Small intestine (tissue), 7 donors: ENCODE measurements around the gene NSDHL. TPM values are rescaled to one million over a fixed set of nuclear protein-coding genes. Genes with fewer than 3 reads are reported as not detected.

Experiments
- DNase-seq, 2 donors: peaks; one replicate each; pipeline versions ENCODE4 v3.0.0 to v3.0.0-alpha.2; 2013
- FAIRE-seq: peaks from 2 replicates; lab custom pipeline; 2012; peaks lifted over from hg19 to GRCh38; lab: Jason Lieb, UNC
- H3K27ac ChIP-seq, 3 donors: one replicate each; pipeline ENCODE4 v1.5.1; 2013; ENCODE audit warnings: low read length in 2 of 3, mild to moderate bottlenecking in 2 of 3, control low read depth in 1 of 3, inconsistent platforms in 1 of 3, low read depth in 1 of 3, moderate library complexity in 1 of 3
- H3K27me3 ChIP-seq, 3 donors: one replicate each; pipeline ENCODE4 v1.6.1; 2013; ENCODE audit warnings: low read length in 3 of 3, inconsistent platforms in 1 of 3; ENCODE audit not compliant: control insufficient read depth in 3 of 3, insufficient read depth in 3 of 3
- H3K36me3 ChIP-seq, 3 donors: one replicate each; pipeline ENCODE4 v1.6.1; 2013; ENCODE audit warnings: low read length in 3 of 3, inconsistent platforms in 1 of 3, low read depth in 1 of 3, mild to moderate bottlenecking in 1 of 3, moderate library complexity in 1 of 3; ENCODE audit not compliant: control insufficient read depth in 3 of 3, insufficient read depth in 2 of 3
- H3K4me1 ChIP-seq, 3 donors: one replicate each; pipeline ENCODE4 v1.6.1; 2013; ENCODE audit warnings: low read length in 2 of 3, inconsistent platforms in 1 of 3, low read depth in 1 of 3, mild to moderate bottlenecking in 1 of 3, moderate library complexity in 1 of 3; ENCODE audit not compliant: control insufficient read depth in 3 of 3, insufficient read depth in 2 of 3
- H3K4me3 ChIP-seq, 3 donors: one replicate each; pipeline ENCODE4 v1.5.1; 2013; ENCODE audit warnings: low read length in 3 of 3, control low read depth in 1 of 3, inconsistent platforms in 1 of 3, low read depth in 1 of 3, mild to moderate bottlenecking in 1 of 3, moderate library complexity in 1 of 3
- H3K9me3 ChIP-seq, 2 donors: one replicate each; pipeline ENCODE4 v1.6.1; 2013; ENCODE audit warnings: low read depth in 1 of 2, low read length in 1 of 2; ENCODE audit not compliant: control insufficient read depth in 2 of 2, insufficient read depth in 1 of 2
- WGBS, 3 donors: extraction: QIAGEN DNeasy Blood & Tissue Kit; methylation state at CpG; one replicate each; pipeline ENCODE4 v1.1.7; 2013; 5-methylcytosine and 5-hydroxymethylcytosine counted together
- polyA plus RNA-seq, 4 donors: library from polyadenylated mRNA; stranded (reverse) in 3 of 4; unstranded in 1 of 4; fragments of 200-250 nt in 3 of 4; fragments of 120-200 nt in 1 of 4; gene quantifications; one replicate each; pipeline versions ENCODE4 v1.2.1 to v1.2.3, GENCODE V29; 2013
- donor health status: healthy with polysubstance abuse.
- donor health status: control.
- donor health status: control.
- donor health status: Bipolar disorder and iron deficiency.
- donor health status: healthy.

The NSDHL gene
- polyA plus RNA-seq, 4 donors = 13.8 to 28.4 (median 19.9) TPM

DNA sequence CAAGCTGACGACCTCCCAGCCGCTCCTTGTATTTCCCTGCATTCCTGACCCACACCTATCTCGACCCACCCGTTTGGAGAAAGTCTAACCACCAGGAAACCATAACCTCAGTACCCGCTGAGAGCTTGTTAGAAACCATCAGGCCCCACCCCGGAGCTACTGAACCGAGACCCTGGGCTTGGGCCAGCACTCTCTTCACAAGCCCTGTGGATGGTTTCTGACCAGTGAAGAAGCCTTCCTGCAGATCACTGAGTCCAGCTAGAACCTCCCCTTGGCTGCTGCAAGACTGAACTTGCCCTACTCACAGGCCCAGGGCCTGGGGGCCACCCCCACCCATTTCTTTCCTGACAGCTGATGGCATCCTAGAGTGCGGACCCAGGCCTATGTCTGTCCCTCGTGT lies 40.4 kb downstream of the NSDHL start:
- no peak for FAIRE-seq

DNA sequence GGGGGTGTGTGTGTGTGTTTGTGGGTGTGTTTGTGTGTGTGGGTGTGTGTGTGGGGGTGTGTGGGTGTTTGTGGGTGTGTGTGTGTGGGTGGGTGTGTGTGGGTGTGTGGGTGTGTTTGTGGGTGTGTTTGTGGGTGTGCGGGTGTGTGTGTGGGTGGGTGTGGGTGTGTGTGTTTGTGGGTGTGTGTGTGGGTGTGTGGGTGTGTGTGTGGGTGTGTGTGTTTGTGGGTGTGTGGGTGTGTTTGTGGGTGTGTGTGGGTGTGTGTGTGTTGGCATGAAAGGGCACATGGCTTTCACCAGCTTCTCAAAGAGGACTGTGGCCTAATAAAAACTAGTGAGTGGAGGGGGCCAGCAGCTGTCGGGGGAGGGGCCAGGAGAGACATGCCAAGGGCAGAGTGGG lies 41.7 kb downstream of the NSDHL start:
- Histone ChIP-seq H3K4me3 (no peak overlapping the region), H3K27me3 (no peaks in the 10 kb centered on the region), H3K4me1 (no peaks in the 10 kb centered on the region), H3K27ac (no peak overlapping the region), H3K36me3 (peaks cover 0 to 27% (median 3%) of the 10 kb centered on the region in 3 donors), H3K9me3 (no peaks in the 10 kb centered on the region)
- DNase-seq (no peak), FAIRE-seq (no peak)
- 45 to 86% (median 73%) methylated on average over 1 to 2 of the region's 2 CpGs for WGBS, 3 donors

More for the DNA sequence above, 40.4 kb downstream of the NSDHL start:
- no peaks in the 10 kb centered on the region for H3K9me3 ChIP-seq
- H3K4me3 ChIP-seq = no peak overlapping the region
- H3K27me3 ChIP-seq = no peaks in the 10 kb centered on the region
- H3K27ac ChIP-seq = no peak overlapping the region
- H3K4me1 ChIP-seq = no peaks in the 10 kb centered on the region
- H3K36me3 ChIP-seq = peaks cover 0 to 39% (median 3%) of the 10 kb centered on the region in 3 donors
- no peak for DNase-seq
- WGBS, 3 donors = 71 to 84% (median 79%) methylated on average over 8 to 9 of the region's 9 CpGs

DNA sequence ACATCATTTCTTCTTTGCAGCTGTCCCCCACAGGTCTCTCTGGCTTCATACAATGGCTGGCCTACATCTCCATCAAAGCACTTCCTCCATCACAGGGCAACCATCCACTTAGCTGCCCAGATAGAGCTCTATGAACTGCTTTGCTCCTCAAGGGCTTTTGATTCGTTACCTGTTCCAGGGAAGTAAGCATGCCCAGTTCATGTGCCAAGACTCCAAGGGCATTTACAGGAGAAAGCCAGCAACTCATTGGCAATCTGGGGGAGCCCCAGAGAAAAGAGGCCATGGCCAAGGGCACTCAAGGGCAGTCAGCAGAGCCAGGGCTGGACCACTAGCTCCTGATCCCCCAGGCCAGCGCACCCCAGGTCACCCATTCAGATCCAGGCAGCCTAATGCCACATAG lies 42.5 kb downstream of the NSDHL start:
- Histone ChIP-seq H3K4me1 (no peaks in the 10 kb centered on the region), H3K4me3 (no peak overlapping the region), H3K36me3 (peaks cover 0 to 21% (median 3%) of the 10 kb centered on the region in 3 donors), H3K27me3 (no peaks in the 10 kb centered on the region), H3K9me3 (no peaks in the 10 kb centered on the region), H3K27ac (no peak overlapping the region)
- FAIRE-seq (no peak), DNase-seq (no peak)
- WGBS, 3 donors = 71 to 96% (median 90%) methylated on average over 2 of the region's 2 CpGs

DNA sequence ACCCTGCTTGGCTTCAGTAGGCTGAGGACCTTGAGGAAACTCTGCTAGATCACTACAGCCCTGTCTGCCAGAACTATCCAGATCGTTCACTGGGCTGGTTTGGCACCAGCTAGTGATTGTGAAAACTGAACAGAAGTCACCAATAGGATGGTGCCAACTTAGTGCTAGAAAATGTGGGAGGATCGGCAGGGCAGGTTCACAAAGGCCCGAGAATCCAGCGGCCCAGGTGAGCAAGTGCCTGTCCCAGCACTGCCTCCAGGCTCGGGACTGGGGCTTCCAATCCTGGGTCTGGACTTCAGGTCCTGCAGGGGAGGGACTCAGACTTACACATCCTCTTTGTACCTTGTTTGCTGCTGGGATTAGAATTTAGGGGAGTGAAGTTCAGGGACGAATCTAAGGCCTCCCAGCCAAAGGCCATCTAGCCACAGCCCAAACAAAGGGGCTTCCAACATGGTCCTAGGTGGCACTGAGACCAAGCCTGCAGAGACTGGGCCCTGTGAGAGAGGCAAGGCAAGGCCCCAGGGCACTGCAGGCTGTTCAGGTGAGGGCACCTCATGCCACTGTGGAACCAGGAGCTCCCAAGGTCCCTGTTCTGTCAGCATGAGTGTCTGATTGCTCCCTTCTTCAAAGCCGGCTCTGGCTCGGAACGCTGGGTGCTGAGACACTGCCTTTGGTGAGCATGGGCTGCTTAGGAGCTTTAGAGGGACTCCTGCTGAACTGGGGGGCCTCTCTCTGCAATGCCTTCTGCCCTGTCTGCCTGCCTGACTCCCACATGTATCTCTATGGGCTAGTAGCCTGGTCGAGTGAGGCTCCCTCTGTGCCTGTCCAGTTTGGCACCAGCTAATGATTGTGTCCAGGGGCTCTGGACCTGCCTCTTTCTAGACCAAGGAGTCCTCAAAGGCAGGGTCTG lies 46.3 kb downstream of the NSDHL start:
- Histone ChIP-seq H3K27me3 (no peaks in the 10 kb centered on the region), H3K27ac (no peak overlapping the region), H3K9me3 (no peaks in the 10 kb centered on the region), H3K36me3 (no peaks in the 10 kb centered on the region), H3K4me3 (no peak overlapping the region), H3K4me1 (no peaks in the 10 kb centered on the region)
- DNase-seq (no peak), FAIRE-seq (no peak)
- WGBS, 3 donors = 79 to 84% (median 82%) methylated on average over 8 to 10 of the region's 10 CpGs

DNA sequence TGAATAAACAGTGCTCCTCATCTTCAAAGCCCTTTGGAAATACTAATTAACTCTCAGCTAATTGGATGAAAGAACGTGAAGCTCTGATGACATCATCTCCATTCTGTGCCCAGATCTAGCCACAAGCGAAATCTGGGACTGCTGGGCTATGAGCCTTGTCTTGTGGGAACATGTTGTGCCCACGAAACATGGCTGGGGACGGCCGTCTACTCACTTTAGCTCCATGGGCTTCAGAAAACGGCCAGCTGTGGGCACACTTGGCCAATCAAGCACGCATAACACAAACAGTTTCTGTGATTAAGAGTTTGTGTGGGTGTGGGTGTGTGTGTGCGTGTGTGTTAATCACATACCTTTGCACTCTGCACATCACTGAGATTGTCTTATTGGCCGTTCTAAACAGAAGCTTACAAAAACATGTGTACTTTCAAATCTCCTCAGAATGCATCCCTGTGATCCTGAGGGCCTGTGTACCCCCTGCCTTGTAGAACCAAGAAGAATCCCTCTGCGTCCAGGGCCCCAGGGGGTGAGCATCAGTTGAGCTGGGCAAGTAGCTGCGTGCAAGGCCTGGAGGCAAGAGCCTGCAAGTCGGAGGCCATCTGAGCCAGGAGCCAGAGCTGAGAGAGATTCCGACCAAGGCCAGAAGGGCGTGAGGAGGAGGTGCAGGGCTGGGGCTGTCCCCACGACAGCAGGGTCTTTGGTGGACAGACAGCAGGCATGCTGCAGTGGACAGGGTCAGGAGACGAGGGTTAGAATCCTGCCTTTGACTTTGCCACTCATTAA lies 48.3 kb downstream of the NSDHL start:
- Histone ChIP-seq H3K4me1 (no peaks in the 10 kb centered on the region), H3K27me3 (no peaks in the 10 kb centered on the region), H3K9me3 (no peaks in the 10 kb centered on the region), H3K27ac (no peak overlapping the region), H3K4me3 (no peak overlapping the region), H3K36me3 (no peaks in the 10 kb centered on the region)
- DNase-seq = no peak
- 73 to 79% (median 75%) methylated on average over 13 to 16 of the region's 16 CpGs for WGBS, 3 donors
- no peak for FAIRE-seq

DNA sequence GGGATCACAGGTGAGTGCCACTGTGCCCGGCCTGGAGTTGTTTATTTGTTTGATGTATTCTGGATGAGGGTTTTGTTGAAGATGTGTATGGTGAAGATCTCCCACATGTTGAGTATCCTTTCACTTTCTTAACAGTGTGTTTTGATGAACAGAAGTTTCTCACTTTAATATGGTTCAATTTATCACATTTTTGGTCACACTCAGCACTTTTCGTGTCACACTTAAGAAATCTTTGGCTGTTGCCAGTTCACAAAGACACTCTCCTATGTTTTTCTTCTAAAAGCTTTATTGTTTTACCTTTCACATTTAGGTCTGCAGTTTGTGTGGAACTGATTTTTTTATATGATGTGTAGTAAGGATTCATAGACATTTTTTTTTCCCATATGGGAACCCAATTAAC lies 50.4 kb downstream of the NSDHL start:
- H3K4me3 ChIP-seq = no peak overlapping the region
- H3K4me1 ChIP-seq = no peaks in the 10 kb centered on the region
- no peaks in the 10 kb centered on the region for H3K36me3 ChIP-seq
- 62 to 85% (median 83%) methylated on average over 2 of the region's 2 CpGs for whole genome bisulfite sequencing, 3 donors
- no peak for FAIRE-seq
- no peaks in the 10 kb centered on the region for H3K9me3 ChIP-seq
- DNase-seq = no peak
- H3K27me3 ChIP-seq = no peaks in the 10 kb centered on the region
- H3K27ac ChIP-seq = no peak overlapping the region

DNA sequence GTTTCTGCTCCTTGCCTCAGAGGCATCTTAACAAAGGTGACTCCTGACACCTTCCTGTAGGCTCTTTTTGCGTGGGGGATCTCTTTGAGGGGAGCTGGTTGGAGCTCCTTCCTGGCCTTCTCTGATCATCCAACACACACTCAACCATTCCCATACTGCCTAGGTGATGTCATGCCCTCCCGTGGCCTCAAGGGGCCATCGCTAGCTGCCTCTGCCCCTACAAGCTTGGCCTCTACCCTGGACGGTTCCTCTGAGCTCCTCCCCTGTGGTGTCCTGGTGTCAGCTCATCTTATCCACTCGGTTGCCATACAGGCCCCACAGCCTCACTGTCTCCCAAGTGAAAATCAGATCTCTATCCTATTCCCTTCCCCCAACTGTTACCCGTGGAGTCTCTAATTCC lies 53.3 kb downstream of the NSDHL start:
- WGBS, 3 donors = 52 to 66% (median 64%) methylated on average over 5 to 6 of the region's 6 CpGs
- FAIRE-seq (no peak), DNase-seq (no peak)
- no peaks in the 10 kb centered on the region for H3K36me3 ChIP-seq
- H3K9me3 ChIP-seq = no peaks in the 10 kb centered on the region
- no peaks in the 10 kb centered on the region for H3K27me3 ChIP-seq
- H3K4me1 ChIP-seq = no peaks in the 10 kb centered on the region
- H3K4me3 ChIP-seq = no peak overlapping the region
- H3K27ac ChIP-seq = no peak overlapping the region

DNA sequence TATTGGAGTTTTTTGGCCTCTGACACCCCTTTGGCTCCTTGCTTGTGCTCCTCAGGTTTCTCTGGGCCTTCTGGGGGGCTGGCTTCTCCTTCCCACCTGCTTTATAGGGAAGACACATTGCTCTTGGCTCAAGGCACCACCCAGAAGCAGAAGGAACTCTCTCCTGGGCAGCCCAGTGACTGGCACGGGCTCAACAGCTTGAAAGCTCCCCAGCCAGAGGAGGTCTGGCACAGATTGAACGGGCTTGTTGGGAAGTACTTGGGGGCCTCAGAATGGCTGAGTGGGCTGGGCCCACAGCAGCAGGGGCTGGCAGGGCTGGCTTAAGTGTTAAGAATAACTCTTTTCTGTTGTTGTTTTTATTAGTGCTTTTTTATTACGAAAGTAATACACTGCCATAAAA lies 55.9 kb downstream of the NSDHL start:
- Histone ChIP-seq H3K4me1 (no peaks in the 10 kb centered on the region), H3K9me3 (no peaks in the 10 kb centered on the region), H3K27me3 (peaks cover 0 to 3% (median 0%) of the 10 kb centered on the region in 3 donors), H3K27ac (no peak overlapping the region), H3K4me3 (no peak overlapping the region), H3K36me3 (no peaks in the 10 kb centered on the region)
- 54 to 64% (median 57%) methylated on average over 3 of the region's 3 CpGs for WGBS, 3 donors
- DNase-seq (no peak), FAIRE-seq (no peak)
